A549 (cell line): Measurements from ENCODE around the gene OR4E2. TPM values are rescaled to one million over a fixed set of nuclear protein-coding genes. Genes with fewer than 3 reads are reported as not detected.

Experiments used
- ATAC-seq, 2 experiments: fragments of 200-7000 bp in 1 of 2; fragments of >200 bp in 1 of 2; cut with Nextera tagmentation in 1 of 2; cut with Tn5 transposase in 1 of 2; 3 replicates each; pipeline versions ENCODE4 v1.8.0 to v1.9.1; 2018 to 2020; ENCODE audit warnings: mild to moderate bottlenecking in 1 of 2, moderate library complexity in 1 of 2
- CTCF ChIA-PET: fragments of 300-600 bp; sonication (Branson Sonifier 250); formaldehyde crosslinking; extraction: SDS; loops from one replicate; lab custom pipeline; 2021; ENCODE audit warnings: antibody characterized with exemption, inconsistent platforms; lab: Yijun Ruan, JAX
- POLR2A ChIA-PET: fragments of 350-600 bp; formaldehyde crosslinking; extraction: SDS; loops from one replicate; lab custom pipeline; 2021; ENCODE audit warnings: antibody characterized with exemption, inconsistent platforms; lab: Yijun Ruan, JAX
- DNase-seq, 2 experiments: peaks; one replicate each; pipeline versions ENCODE4 v3.0.0 to v3.0.0-alpha.2; 2011 to 2016; ENCODE audit warnings: low read depth in 1 of 2, low spot score in 1 of 2
- FAIRE-seq: peaks from 2 replicates; lab custom pipeline; 2011; peaks lifted over from hg19 to GRCh38; lab: Jason Lieb, UNC
- H3K27ac ChIP-seq, 2 experiments: fragments of >200 bp; sonication (Bioruptor Twin); formaldehyde crosslinking; 3 replicates each; pipeline ENCODE4 v1.5.1; 2016 to 2017
- H3K4me1 ChIP-seq: fragments of >200 bp; sonication (Bioruptor Twin); formaldehyde crosslinking; 3 replicates; pipeline ENCODE4 v1.6.1; 2016
- H3K4me2 ChIP-seq: fragments of >200 bp; sonication (Bioruptor Twin); formaldehyde crosslinking; 3 replicates; pipeline ENCODE4 v1.6.1; 2016
- H3K4me3 ChIP-seq: fragments of >200 bp; sonication (Bioruptor Twin); formaldehyde crosslinking; 3 replicates; pipeline ENCODE4 v1.5.1; 2016
- H3K9me3 ChIP-seq: fragments of >200 bp; sonication (Bioruptor Twin); formaldehyde crosslinking; 3 replicates; pipeline ENCODE4 v1.6.1; 2016
- CBX8 ChIP-seq: fragments of 200-600 bp; sonication (generic); IDR thresholded peaks from 2 replicates; pipeline ENCODE4 v1.6.1; 2016
- E2F6 ChIP-seq: IDR thresholded peaks from 2 replicates; pipeline ENCODE4 v1.6.1; 2012; ENCODE audit warnings: low read depth, borderline replicate concordance
- ESRRA ChIP-seq: fragments of 150-350 bp; IDR thresholded peaks from 2 replicates; pipeline ENCODE4 v1.6.1; 2014; ENCODE audit warnings: mild to moderate bottlenecking, low read length, borderline replicate concordance
- FOSL2 ChIP-seq, 2 experiments: fragments of 450-650 bp in 1 of 2; fragments of >200 bp in 1 of 2; sonication (Bioruptor Twin) in 1 of 2; formaldehyde crosslinking; IDR thresholded peaks; 2 replicates each; pipeline versions ENCODE4 v1.5.0 to v1.6.1; 2016 to 2020; ENCODE audit warnings: mild to moderate bottlenecking in 1 of 2, moderate library complexity in 1 of 2
- FOXS1 ChIP-seq: fragments of 250-450 bp; sonication (Bioruptor Pico); IDR thresholded peaks from 2 replicates; pipeline ENCODE4 v1.5.0; 2020; ENCODE audit warnings: mild to moderate bottlenecking, moderate library complexity
- HDAC2 ChIP-seq: fragments of 200-600 bp; sonication (generic); IDR thresholded peaks from 2 replicates; pipeline ENCODE4 v1.6.1; 2016
- HES2 ChIP-seq: fragments of >200 bp; sonication (Bioruptor Twin); formaldehyde crosslinking; IDR thresholded peaks from 2 replicates; pipeline ENCODE4 v1.6.1; 2016
- HOXB5 ChIP-seq: fragments of 250-450 bp; sonication (Bioruptor Pico); IDR thresholded peaks from 2 replicates; pipeline ENCODE4 v1.5.0; 2020; ENCODE audit warnings: mild to moderate bottlenecking, moderate library complexity
- JUN ChIP-seq, 2 experiments: fragments of >200 bp; sonication (Bioruptor Twin); formaldehyde crosslinking; IDR thresholded peaks; 2 replicates in 1 of 2; 3 replicates in 1 of 2; pipeline ENCODE4 v1.6.1; 2016 to 2017
- MAFK ChIP-seq: fragments of 450-650 bp; IDR thresholded peaks from 2 replicates; pipeline ENCODE4 v1.6.1; 2014; ENCODE audit not compliant: partially characterized antibody
- MYC ChIP-seq: IDR thresholded peaks from 2 replicates; pipeline ENCODE4 v1.6.1; 2012; ENCODE audit warnings: mild to moderate bottlenecking, inconsistent platforms, low read length, improper control_type of control experiment, borderline replicate concordance
- NPAS2 ChIP-seq: fragments of 250-450 bp; sonication (Bioruptor Pico); IDR thresholded peaks from 2 replicates; pipeline ENCODE4 v1.8.0; 2022; ENCODE audit warnings: mild to moderate bottlenecking, moderate library complexity, borderline replicate concordance
- NR3C1 ChIP-seq: fragments of >200 bp; sonication (Bioruptor Twin); formaldehyde crosslinking; IDR thresholded peaks from 3 replicates; pipeline ENCODE4 v1.6.1; 2017
- PBX3 ChIP-seq: IDR thresholded peaks from 2 replicates; pipeline ENCODE4 v1.6.1; 2012
- PHF8 ChIP-seq: fragments of 200-600 bp; sonication (generic); IDR thresholded peaks from 2 replicates; pipeline ENCODE4 v1.6.1; 2016; ENCODE audit warnings: low read depth, mild to moderate bottlenecking, antibody characterized with exemption, moderate library complexity, borderline replicate concordance
- RARB ChIP-seq: fragments of 250-450 bp; sonication (Bioruptor Pico); IDR thresholded peaks from 2 replicates; pipeline ENCODE4 v1.8.0; 2021; ENCODE audit warnings: mild to moderate bottlenecking, moderate library complexity
- REST ChIP-seq: fragments of 200-600 bp; sonication (generic); IDR thresholded peaks from 2 replicates; pipeline ENCODE4 v1.6.1; 2016; ENCODE audit warnings: antibody characterized with exemption, mild to moderate bottlenecking, moderate library complexity
- RNF2 ChIP-seq: fragments of 200-600 bp; sonication (generic); IDR thresholded peaks from 2 replicates; pipeline ENCODE4 v1.6.1; 2016; ENCODE audit warnings: low read depth, mild to moderate bottlenecking, antibody characterized with exemption, moderate library complexity, borderline replicate concordance
- ZC3H11A ChIP-seq: fragments of 450-650 bp; IDR thresholded peaks from 2 replicates; pipeline ENCODE4 v1.6.1; 2014; ENCODE audit warnings: antibody characterized with exemption, mild to moderate bottlenecking
- ZFP36 ChIP-seq: fragments of 450-650 bp; IDR thresholded peaks from 2 replicates; pipeline ENCODE4 v1.6.1; 2014; ENCODE audit warnings: borderline replicate concordance; ENCODE audit not compliant: partially characterized antibody
- ZNF302 ChIP-seq: fragments of 250-450 bp; sonication (Bioruptor Pico); IDR thresholded peaks from 2 replicates; pipeline ENCODE4 v1.9.0; 2021; ENCODE audit warnings: inconsistent platforms, mild to moderate bottlenecking, moderate library complexity
- WGBS: methylation state at CpG from one replicate; pipeline ENCODE4 v1.1.6; 2017; ENCODE audit errors: missing lambda C conversion rate; 5-methylcytosine and 5-hydroxymethylcytosine counted together
- polyA plus RNA-seq, 4 experiments: library from polyadenylated mRNA; depleted of rRNA in 3 of 4; stranded (reverse); fragments of >200 nt; fragmentation: RNase III in 1 of 4; extraction: RNeasy Plus Mini Kit Qiagen cat#74134 plus additional on column Dnase treatment in 1 of 4; gene quantifications; 2 replicates in 3 of 4; 3 replicates in 1 of 4; pipeline ENCODE4 v1.2.3, GENCODE V29; 2011 to 2017

OR4E2 gene
- polyA plus RNA-seq, 2 of the 4 experiments (the other 2 are of a cell fraction) = not detected

- ChIA-PET POLR2A (no interaction called here), CTCF (interaction anchor here (0.6 kb wide), 1 partner anchor 501 kb away, joined by 3 read pairs; no protein-coding TSS in a partner anchor)
- DNase-seq (no peak), FAIRE-seq (no peak), ATAC-seq (no peak)
- H3K4me2 ChIP-seq = no peak overlapping the region
- no peaks in the 10 kb centered on the region for H3K9me3 ChIP-seq
- no peak overlapping the region for H3K4me3 ChIP-seq
- TF ChIP-seq NPAS2 (CRISPR knock-in tag) = no peak
- TF ChIP-seq ESRRA = no peak
- TF ChIP-seq MAFK = no peak
- TF ChIP-seq ZFP36 = no peak
- no peak for TF ChIP-seq REST
- no peak for TF ChIP-seq MYC
- no peak for TF ChIP-seq RNF2
- no peak for TF ChIP-seq PHF8
- no peak for TF ChIP-seq NR3C1
- no peak for TF ChIP-seq HES2
- no peak for TF ChIP-seq ZNF302 (CRISPR knock-in tag)
- H3K4me1 ChIP-seq = no peaks in the 10 kb centered on the region
- WGBS = 2% methylated on average over 3 of the region's 3 CpGs
- H3K27ac ChIP-seq = no peak overlapping the region
Measured at GRCh38 chr14:21642683-21643082, 11.0 kb upstream of the OR4E2 start.

- no peak for DNase-seq
- TF ChIP-seq ZC3H11A (no peak), ZFP36 (no peak), HDAC2 (no peak), HOXB5 (CRISPR knock-in tag) (no peak), PBX3 (no peak), HES2 (no peak), FOXS1 (CRISPR knock-in tag) (no peak), FOSL2 (IDR thresholded peaks at IDR 0.05) (no peak), FOSL2 (CRISPR knock-in tag; IDR thresholded peaks at IDR 0.05) (no peak), CBX8 (no peak)
- TF ChIP-seq, all 56 proteins: peak for 0
- Histone ChIP-seq H3K4me1 (no peaks in the 10 kb centered on the region), H3K27ac (no peak overlapping the region), H3K4me2 (no peak overlapping the region), H3K4me3 (no peak overlapping the region), H3K9me3 (no peaks in the 10 kb centered on the region)
- POLR2A ChIA-PET = no interaction called here
- CTCF ChIA-PET = interaction anchor here (1.2 kb wide), 1 partner anchor 91 kb away, joined by 4 read pairs; no protein-coding TSS in a partner anchor
- WGBS = 20% methylated on average over 5 of the region's 5 CpGs
- ATAC-seq = no peak
- no peak for FAIRE-seq
Measured at GRCh38 chr14:21643407-21643806, 10.2 kb upstream of the OR4E2 start.

GRCh38 chr14:21647380-21647779 lies 6.3 kb upstream of the OR4E2 start:
- ChIA-PET CTCF (interaction anchor here (0.6 to 1.2 kb wide), 3 partner anchors 9 to 192 kb away, joined by 3 read pairs; partner anchors contain the start of gene CHD8), POLR2A (no interaction called here)
- Histone ChIP-seq H3K9me3 (no peaks in the 10 kb centered on the region), H3K4me3 (no peak overlapping the region), H3K4me2 (no peak overlapping the region), H3K27ac (no peak overlapping the region), H3K4me1 (no peaks in the 10 kb centered on the region)
- ATAC-seq (no peak), DNase-seq (no peak), FAIRE-seq (no peak)
- TF ChIP-seq HOXB5 (CRISPR knock-in tag) = no peak
- TF ChIP-seq JUN (IDR thresholded peaks at IDR 0.05) = no peak
- TF ChIP-seq MAFK = no peak
- TF ChIP-seq ZNF302 (CRISPR knock-in tag) = no peak
- no peak for TF ChIP-seq RARB (CRISPR knock-in tag)
- TF ChIP-seq ESRRA = no peak
- no peak for TF ChIP-seq E2F6
